ENCODE results near the gene GRK5.
"Not testable (repeated sequence)": the region's sequence is repeated elsewhere in the genome, so short reads cannot be mapped to it uniquely, and the experiment has no call there.

DNA sequence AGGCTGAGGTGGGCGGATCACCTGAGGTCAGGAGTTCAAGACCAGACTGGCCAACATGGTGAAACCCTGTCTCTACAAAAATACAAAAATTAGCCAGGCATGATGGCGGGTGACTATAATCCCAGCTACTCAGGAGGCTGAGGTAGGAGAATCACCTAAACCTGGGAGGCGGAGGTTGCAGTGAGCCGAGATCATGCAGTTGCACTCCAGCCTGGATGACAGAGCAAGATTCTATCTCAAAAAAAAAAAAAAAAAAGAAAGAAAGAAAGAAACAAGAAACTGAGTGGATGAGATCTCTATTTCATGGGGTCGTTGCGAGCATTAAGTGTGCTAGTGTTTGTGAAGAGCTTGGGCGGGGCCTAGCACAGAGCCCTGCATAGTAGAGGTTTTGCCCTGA, 65.0 kb downstream of the GRK5 start:
- TF ChIP-seq, protein P1, sequence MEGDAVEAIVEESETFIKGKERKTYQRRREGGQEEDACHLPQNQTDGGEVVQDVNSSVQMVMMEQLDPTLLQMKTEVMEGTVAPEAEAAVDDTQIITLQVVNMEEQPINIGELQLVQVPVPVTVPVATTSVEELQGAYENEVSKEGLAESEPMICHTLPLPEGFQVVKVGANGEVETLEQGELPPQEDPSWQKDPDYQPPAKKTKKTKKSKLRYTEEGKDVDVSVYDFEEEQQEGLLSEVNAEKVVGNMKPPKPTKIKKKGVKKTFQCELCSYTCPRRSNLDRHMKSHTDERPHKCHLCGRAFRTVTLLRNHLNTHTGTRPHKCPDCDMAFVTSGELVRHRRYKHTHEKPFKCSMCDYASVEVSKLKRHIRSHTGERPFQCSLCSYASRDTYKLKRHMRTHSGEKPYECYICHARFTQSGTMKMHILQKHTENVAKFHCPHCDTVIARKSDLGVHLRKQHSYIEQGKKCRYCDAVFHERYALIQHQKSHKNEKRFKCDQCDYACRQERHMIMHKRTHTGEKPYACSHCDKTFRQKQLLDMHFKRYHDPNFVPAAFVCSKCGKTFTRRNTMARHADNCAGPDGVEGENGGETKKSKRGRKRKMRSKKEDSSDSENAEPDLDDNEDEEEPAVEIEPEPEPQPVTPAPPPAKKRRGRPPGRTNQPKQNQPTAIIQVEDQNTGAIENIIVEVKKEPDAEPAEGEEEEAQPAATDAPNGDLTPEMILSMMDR (IDR thresholded peaks at IDR 0.05): not testable (repeated sequence)
- TF ChIP-seq POLR2AphosphoS5 (IDR thresholded peaks at IDR 0.05): not testable (repeated sequence)
